Neutrophil (primary cell): ENCODE data around the gene SLC25A22.
A peak's percentile ranks its signal among the peaks of the same experiment; 100 is the strongest.

Experiments used
- H3K27ac ChIP-seq: fragments of 200-600 bp; sonication (generic); 2 replicates; pipeline ENCODE4 v1.5.1; 2016; ENCODE audit warnings: mild to moderate bottlenecking, moderate library complexity
- H3K27me3 ChIP-seq: fragments of 200-600 bp; sonication (generic); 2 replicates; pipeline ENCODE4 v1.6.0; 2016; ENCODE audit warnings: mild to moderate bottlenecking
- H3K36me3 ChIP-seq: fragments of 200-600 bp; sonication (generic); 2 replicates; pipeline ENCODE4 v1.5.1; 2017
- H3K4me1 ChIP-seq, 2 experiments: fragments of 200-600 bp in 1 of 2; sonication (generic) in 1 of 2; 1 replicate in 1 of 2; 2 replicates in 1 of 2; pipeline versions ENCODE4 v1.5.1 to v1.6.1; 2013 to 2016; ENCODE audit warnings: low read depth in 1 of 2, low read length in 1 of 2, mild to moderate bottlenecking in 1 of 2, moderate library complexity in 1 of 2; ENCODE audit not compliant: control insufficient read depth in 1 of 2, insufficient read depth in 1 of 2
- H3K4me3 ChIP-seq, 2 experiments: fragments of 200-600 bp in 1 of 2; sonication (generic) in 1 of 2; 1 replicate in 1 of 2; 2 replicates in 1 of 2; pipeline ENCODE4 v1.5.1; 2013 to 2016; ENCODE audit warnings: low read depth in 1 of 2, low read length in 1 of 2, mild to moderate bottlenecking in 1 of 2, moderate library complexity in 1 of 2
- H3K9me3 ChIP-seq: fragments of 200-600 bp; sonication (generic); 2 replicates; pipeline ENCODE4 v1.5.1; 2016
- CTCF ChIP-seq: fragments of 200-600 bp; sonication (generic); IDR thresholded peaks from 2 replicates; pipeline ENCODE4 v1.5.1; 2016; ENCODE audit warnings: antibody characterized with exemption

The SLC25A22 gene

GRCh38 chr11:821512-822371 is 23.7 kb upstream of the SLC25A22 start:
- no peaks in the 10 kb centered on the region for H3K9me3 ChIP-seq
- H3K27me3 ChIP-seq, result no peaks in the 10 kb centered on the region
- H3K4me3 ChIP-seq, result peak overlapping the region; percentile 91 to 94
- TF ChIP-seq CTCF, result no peak
- peaks cover 67 to 77% of the 10 kb centered on the region in 2 experiments for H3K4me1 ChIP-seq
- H3K36me3 ChIP-seq, result peaks cover 39% of the 10 kb centered on the region
- peak overlapping the region; percentile 100 for H3K27ac ChIP-seq

- Histone ChIP-seq H3K4me1 (peaks cover 58 to 68% of the 10 kb centered on the region in 2 experiments), H3K9me3 (no peaks in the 10 kb centered on the region), H3K36me3 (peaks cover 37% of the 10 kb centered on the region), H3K27ac (peak overlapping the region; percentile 100), H3K27me3 (no peaks in the 10 kb centered on the region), H3K4me3 (peak overlapping the region; percentile 91 to 94)
- peak; percentile 18 for TF ChIP-seq CTCF
Observed at GRCh38 chr11:820655-821511, 22.8 kb upstream of the SLC25A22 start.

GRCh38 chr11:819943-820649 is 22.0 kb upstream of the SLC25A22 start:
- Histone ChIP-seq H3K36me3 (peaks cover 29% of the 10 kb centered on the region), H3K27ac (peak overlapping the region; percentile 100), H3K27me3 (no peaks in the 10 kb centered on the region), H3K4me3 (peak overlapping the region; percentile 91 to 94), H3K4me1 (peaks cover 50 to 60% of the 10 kb centered on the region in 2 experiments), H3K9me3 (no peaks in the 10 kb centered on the region)
- TF ChIP-seq CTCF, result no peak

GRCh38 chr11:819129-819931 is 21.2 kb upstream of the SLC25A22 start:
- TF ChIP-seq CTCF, result peak; percentile 63
- H3K4me1 ChIP-seq, result peaks cover 46 to 54% of the 10 kb centered on the region in 2 experiments
- no peaks in the 10 kb centered on the region for H3K9me3 ChIP-seq
- peak overlapping the region; percentile 91 to 94 for H3K4me3 ChIP-seq
- peak overlapping the region; percentile 100 for H3K27ac ChIP-seq
- peaks cover 22% of the 10 kb centered on the region for H3K36me3 ChIP-seq
- no peaks in the 10 kb centered on the region for H3K27me3 ChIP-seq
